Left hindlimb (tissue), 1 donor: ENCODE data around the gene TDRD7.

ENCODE experiments used
- DNase-seq: peaks from one replicate; pipeline ENCODE4 v3.0.0-alpha.2; 2018

Gene TDRD7

DNA sequence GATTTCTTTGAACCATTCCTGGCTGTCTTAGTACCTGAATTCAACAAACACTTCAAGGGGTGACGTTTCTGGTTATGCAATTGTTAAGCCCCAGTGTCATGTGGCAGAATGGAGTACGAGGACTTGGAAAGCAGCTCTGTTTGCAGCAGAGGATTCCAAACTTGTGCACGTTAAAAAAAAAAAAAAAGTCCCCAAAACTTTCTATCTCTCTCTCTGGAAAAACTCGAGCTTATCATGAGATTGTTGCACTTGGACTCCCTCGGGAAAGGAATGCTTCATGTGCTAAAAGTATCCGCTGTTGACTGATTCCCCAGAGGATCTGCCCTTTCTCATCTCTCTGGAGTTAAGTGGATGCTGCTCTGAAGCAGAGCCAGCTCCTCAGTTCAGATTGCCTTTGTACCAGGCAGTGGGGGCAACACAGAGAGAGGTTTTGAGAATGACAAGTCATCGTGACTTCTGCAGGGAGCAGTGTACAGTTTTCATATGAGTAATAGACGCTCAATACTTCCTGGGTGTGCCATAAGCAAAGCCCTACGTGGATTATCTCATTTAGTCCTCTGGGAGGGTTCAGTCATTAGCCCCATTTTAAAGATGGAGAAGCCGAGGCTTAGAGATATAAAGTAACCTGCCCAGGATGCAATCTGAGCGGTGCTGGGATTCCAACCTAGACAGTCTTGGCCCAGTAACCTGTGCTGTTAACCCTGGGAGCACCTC lies 117.6 kb downstream of the TDRD7 start:
- no peak for DNase-seq

GRCh38 chr9:97531888-97532376 lies 120.0 kb downstream of the TDRD7 start:
- no peak for DNase-seq

GRCh38 chr9:97534185-97534584 lies 122.3 kb downstream of the TDRD7 start:
- DNase-seq = no peak

DNA sequence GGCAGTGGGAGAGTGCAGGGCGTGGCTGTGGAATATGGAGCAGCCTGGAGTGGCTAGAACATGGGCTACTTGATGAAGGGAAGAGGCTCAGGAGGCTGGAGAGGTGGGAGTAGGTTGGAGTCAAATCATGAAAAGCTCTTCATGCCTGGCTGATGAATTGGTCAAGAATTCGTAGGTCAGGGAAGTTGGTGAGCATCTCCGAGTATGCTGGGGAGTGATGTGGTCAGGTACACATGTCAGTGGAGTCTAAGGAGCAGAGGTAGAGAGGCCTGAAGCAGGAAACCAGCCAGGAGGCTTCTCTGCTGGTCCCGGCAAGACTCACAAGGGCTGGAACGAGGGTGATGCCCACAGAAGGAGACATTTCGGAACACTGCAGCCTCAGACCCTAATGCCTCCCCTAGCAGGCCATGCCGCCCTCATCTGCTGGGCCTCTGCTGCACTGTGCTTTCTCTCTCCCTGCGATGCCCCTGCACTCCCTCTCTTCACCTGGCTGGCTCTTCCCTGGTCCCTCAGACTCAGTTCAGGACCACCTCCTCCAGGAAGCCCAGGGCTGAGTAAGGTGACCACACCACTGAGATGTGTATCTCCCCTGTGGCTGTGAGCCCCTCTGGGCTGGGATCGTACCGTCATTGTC lies 123.2 kb downstream of the TDRD7 start:
- DNase-seq = no peak

GRCh38 chr9:97535771-97536170 lies 123.9 kb downstream of the TDRD7 start:
- DNase-seq = no peak

GRCh38 chr9:97536480-97536879 lies 124.6 kb downstream of the TDRD7 start:
- DNase-seq = no peak

GRCh38 chr9:97543561-97543960 lies 131.7 kb downstream of the TDRD7 start:
- no peak for DNase-seq

DNA sequence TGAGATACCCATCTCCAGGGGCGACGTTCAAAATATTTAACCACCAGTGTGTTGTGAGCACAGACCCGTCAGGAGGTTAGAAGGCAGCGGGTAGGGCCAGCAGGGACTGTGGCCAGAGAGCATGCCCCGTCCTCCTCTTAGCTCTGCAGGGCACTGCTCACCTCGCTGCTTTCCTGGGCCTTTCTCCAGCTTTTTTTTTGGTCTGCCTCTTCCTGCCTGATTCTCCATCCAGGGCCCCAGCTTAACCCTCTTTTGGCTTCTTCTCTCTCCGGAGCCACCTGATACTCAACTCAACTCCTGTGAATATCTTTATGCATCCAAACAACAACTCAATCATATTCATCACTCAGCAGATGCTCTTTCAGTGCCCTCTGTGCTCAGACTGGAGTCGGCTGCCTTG lies 133.6 kb downstream of the TDRD7 start:
- DNase-seq = no peak
